Loucy (cell line): ENCODE data around the gene CYFIP2.
A peak's percentile ranks its signal among the peaks of the same experiment; 100 is the strongest.

Experiments used
- CTCF ChIP-seq: fragments of 200-600 bp; sonication (generic); conservative IDR thresholded peaks from 2 replicates; pipeline ENCODE4 v1.5.1; 2014; ENCODE audit warnings: mild to moderate bottlenecking, antibody characterized with exemption, low read length
- EZH2phosphoT487 ChIP-seq: fragments of 200-600 bp; IDR thresholded peaks from 2 replicates; pipeline ENCODE4 v1.6.1; 2018; ENCODE audit warnings: antibody characterized with exemption, mild to moderate bottlenecking, moderate library complexity, borderline replicate concordance

- TF ChIP-seq CTCF (peak; percentile 38), EZH2phosphoT487 (no peak)
These were observed 88.9 kb downstream of the CYFIP2 start for GRCh38 chr5:157354800-157355199.
